HepG2 (cell line): ENCODE data around the gene HORMAD2. TPM values are rescaled to one million over a fixed set of nuclear protein-coding genes. Genes with fewer than 3 reads are reported as not detected.

ENCODE experiments used
- ATAC-seq: fragments of 200-7000 bp; cut with Tn5 transposase; 3 replicates; pipeline ENCODE4 v1.9.1; 2020; ENCODE audit warnings: mild to moderate bottlenecking, moderate library complexity
- Bru-seq: library from RNA; stranded (reverse); fragments of 400-500 nt; gene quantifications from one replicate; lab custom pipeline; 2021; lab: Mats Ljungman, UMichigan
- BruChase-seq, 2 experiments: library from RNA; stranded (reverse); fragments of 400-500 nt; gene quantifications; one replicate each; lab custom pipeline; 2021; lab: Mats Ljungman, UMichigan
- BruUV-seq: library from RNA; stranded (reverse); fragments of 400-500 nt; replicated peaks from 2 replicates; lab custom pipeline; 2021; lab: Mats Ljungman, UMichigan
- CTCF ChIA-PET: fragments of 300-600 bp; formaldehyde crosslinking; extraction: SDS; loops from one replicate; lab custom pipeline; 2021; ENCODE audit warnings: low total read pairs, inconsistent platforms, low intra/inter-chr PET ratio; lab: Yijun Ruan, JAX
- POLR2A ChIA-PET: fragments of 350-600 bp; sonication (Branson Sonifier 250); formaldehyde crosslinking; loops from one replicate; lab custom pipeline; 2020; ENCODE audit warnings: antibody characterized with exemption, inconsistent platforms; lab: Yijun Ruan, JAX
- DNase-seq: peaks from one replicate; pipeline ENCODE4 v3.0.0-alpha.2; 2015; ENCODE audit warnings: low spot score
- FAIRE-seq: peaks from 3 replicates; lab custom pipeline; 2011; peaks lifted over from hg19 to GRCh38; lab: Jason Lieb, UNC
- H2AFZ ChIP-seq: one replicate; pipeline ENCODE4 v1.6.1; 2011; ENCODE audit warnings: low read length, inconsistent platforms
- H3K27ac ChIP-seq: fragments of 300-600 bp; 3 replicates; pipeline ENCODE4 v1.8.0; 2011; ENCODE audit warnings: mixed run types, mild to moderate bottlenecking, mixed read lengths, low read length, inconsistent platforms; ENCODE audit not compliant: insufficient read depth; ENCODE audit errors: extremely low read length
- H3K27me3 ChIP-seq, 2 experiments: fragments of 200-600 bp in 1 of 2; 2 replicates in 1 of 2; 3 replicates in 1 of 2; pipeline versions ENCODE4 v1.6.0 to v1.8.0; 2011; ENCODE audit warnings: low read length in 2 of 2, mild to moderate bottlenecking in 2 of 2, moderate library complexity in 2 of 2, inconsistent platforms in 1 of 2; ENCODE audit not compliant: insufficient read depth in 2 of 2, control insufficient read depth in 1 of 2
- H3K36me3 ChIP-seq, 2 experiments: fragments of 200-600 bp in 1 of 2; replicated peaks in 1 of 2; 2 replicates in 1 of 2; 3 replicates in 1 of 2; pipeline versions ENCODE4 v1.5.1 to v1.8.0; 2011; ENCODE audit warnings: low read length in 2 of 2, inconsistent platforms in 1 of 2; ENCODE audit not compliant: insufficient read depth in 2 of 2, control insufficient read depth in 1 of 2
- H3K4me1 ChIP-seq: 2 replicates; pipeline ENCODE4 v1.5.1; 2012; ENCODE audit warnings: low read length, inconsistent platforms; ENCODE audit not compliant: insufficient read depth
- H3K4me2 ChIP-seq: 2 replicates; pipeline ENCODE4 v1.6.0; 2011; ENCODE audit warnings: low read depth, low read length, inconsistent platforms
- H3K4me3 ChIP-seq, 3 experiments: fragments of 200-600 bp in 1 of 3; sonication (generic), shearing (Covaris generic) in 1 of 3; replicated peaks in 1 of 3; 2 replicates each; pipeline ENCODE4 v1.5.1; 2011 to 2016; ENCODE audit warnings: low read length in 3 of 3, inconsistent platforms in 2 of 3, low read depth in 2 of 3, mild to moderate bottlenecking in 2 of 3, control low read depth in 1 of 3, mixed read lengths in 1 of 3; ENCODE audit not compliant: insufficient read depth in 1 of 3
- H3K79me2 ChIP-seq: one replicate; pipeline ENCODE4 v1.6.1; 2011; ENCODE audit warnings: low read length, inconsistent platforms; ENCODE audit not compliant: insufficient read depth
- H3K9ac ChIP-seq: 2 replicates; pipeline ENCODE4 v1.6.0; 2011; ENCODE audit warnings: mild to moderate bottlenecking, low read depth, low read length, inconsistent platforms; ENCODE audit not compliant: insufficient read depth
- H3K9me3 ChIP-seq: 2 replicates; pipeline ENCODE4 v1.5.1; 2012; ENCODE audit warnings: mild to moderate bottlenecking, low read length
- H4K20me1 ChIP-seq: 2 replicates; pipeline ENCODE4 v1.6.0; 2011; ENCODE audit warnings: inconsistent platforms, mild to moderate bottlenecking, low read length, moderate library complexity; ENCODE audit not compliant: insufficient read depth
- CC2D1A ChIP-seq: sonication (generic); formaldehyde crosslinking; IDR thresholded peaks from 2 replicates; pipeline ENCODE4 v1.8.1; 2023; ENCODE audit warnings: mild to moderate bottlenecking, missing genetic modification reagents
- MYNN ChIP-seq: sonication (generic); formaldehyde crosslinking; IDR thresholded peaks from 2 replicates; pipeline ENCODE4 v1.4.0; 2020; ENCODE audit warnings: mild to moderate bottlenecking, low read depth, missing genetic modification reagents
- NFIC ChIP-seq: IDR thresholded peaks from 2 replicates; pipeline ENCODE4 v1.6.1; 2012; ENCODE audit warnings: mild to moderate bottlenecking, low read length, inconsistent platforms
- ZNF382 ChIP-seq: sonication (generic); formaldehyde crosslinking; IDR thresholded peaks from 2 replicates; pipeline ENCODE4 v1.5.0; 2020; ENCODE audit warnings: missing genetic modification reagents, mild to moderate bottlenecking, borderline replicate concordance
- ZNF557 ChIP-seq: sonication (generic); formaldehyde crosslinking; IDR thresholded peaks from 2 replicates; pipeline ENCODE4 v1.4.0; 2020; ENCODE audit warnings: missing genetic modification reagents
- ZNF724P ChIP-seq: sonication (generic); formaldehyde crosslinking; IDR thresholded peaks from 2 replicates; pipeline ENCODE4 v1.8.0; 2022; ENCODE audit warnings: missing genetic modification reagents, borderline replicate concordance
- ZNF761 ChIP-seq: sonication (generic); formaldehyde crosslinking; conservative IDR thresholded peaks from 2 replicates; pipeline ENCODE4 v1.4.0; 2020; ENCODE audit warnings: mild to moderate bottlenecking, missing genetic modification reagents
- WGBS: methylation state at CpG from one replicate; pipeline ENCODE4 v1.1.6; 2017; ENCODE audit warnings: low lambda C conversion rate; 5-methylcytosine and 5-hydroxymethylcytosine counted together
- in situ Hi-C: cut with HindIII; loops from 2 replicates; pipeline ENCODE4 v1.10.0; 2017; ENCODE audit warnings: low pct_unique_long_range_greater_than_20kb; ENCODE audit not compliant: extremely low pct_ligation_motif_present
- intact Hi-C: fragments of 100-400 bp; cut with micrococcal nuclease; formaldehyde crosslinking; loops from one replicate; pipeline ENCODE4 v1.10.0; 2022; ENCODE audit not compliant: unreplicated experiment
- long read RNA-seq, 2 experiments: library from RNA in 1 of 2; library from polyadenylated mRNA in 1 of 2; stranded (forward) in 1 of 2; unstranded in 1 of 2; transcript quantifications; one replicate each; pipeline ENCODE4 v2.0.0, GENCODE V29; 2019 to 2022
- polyA minus RNA-seq, 3 experiments: library from RNA; depleted of rRNA, polyadenylated mRNA; stranded (reverse); fragments of >200 nt; gene quantifications; 2 replicates each; pipeline ENCODE4 v1.2.3, GENCODE V29; 2011; ENCODE audit warnings: low replicate concordance in 1 of 3
- polyA plus RNA-seq, 8 experiments: library from polyadenylated mRNA; depleted of rRNA in 3 of 8; stranded (reverse) in 7 of 8; unstranded in 1 of 8; fragments of >200 nt; fragmentation: Illumina TruSeq in 4 of 8; extraction: Trizol in 4 of 8; gene quantifications; 2 replicates each; pipeline versions ENCODE4 v1.2.1 to v1.2.3, GENCODE V29; 2011 to 2016; ENCODE audit warnings: low read depth in 4 of 8, missing spikeins in 1 of 8, mixed read lengths in 1 of 8; ENCODE audit not compliant: insufficient read depth in 1 of 8
- total RNA-seq, 5 experiments: library from RNA; depleted of rRNA; stranded (reverse); fragments of >200 nt; fragmentation: Illumina TruSeq; extraction: Trizol; gene quantifications; 2 replicates each; pipeline ENCODE4 v1.2.3, GENCODE V29; 2016; ENCODE audit warnings: low read depth in 1 of 5
- TF ChIP-seq, protein P1 (sequence below): sonication (generic); IDR thresholded peaks from 2 replicates; pipeline ENCODE4 v1.6.1; 2016; ENCODE audit warnings: low read depth, borderline replicate concordance
- TF ChIP-seq, protein P2 (sequence below): sonication (generic); formaldehyde crosslinking; IDR thresholded peaks from 2 replicates; pipeline ENCODE4 v1.8.0; 2022; ENCODE audit warnings: mild to moderate bottlenecking, missing genetic modification reagents, moderate library complexity

Gene HORMAD2, protein sequence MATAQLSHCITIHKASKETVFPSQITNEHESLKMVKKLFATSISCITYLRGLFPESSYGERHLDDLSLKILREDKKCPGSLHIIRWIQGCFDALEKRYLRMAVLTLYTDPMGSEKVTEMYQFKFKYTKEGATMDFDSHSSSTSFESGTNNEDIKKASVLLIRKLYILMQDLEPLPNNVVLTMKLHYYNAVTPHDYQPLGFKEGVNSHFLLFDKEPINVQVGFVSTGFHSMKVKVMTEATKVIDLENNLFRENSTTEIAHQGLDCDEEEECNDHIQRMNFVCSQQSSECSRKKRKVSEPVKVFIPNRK
- total RNA-seq (2016; rRNA removed; fragmentation: Illumina TruSeq; extraction: Trizol) (not detected in 2 replicates), polyA plus RNA-seq (2011; rRNA removed) (not detected in 2 replicates), polyA minus RNA-seq (2011; rRNA and poly(A)+ RNA removed; ENCODE audit: low replicate concordance) (not detected in 2 replicates), Bru-seq, nascent RNA (percentile 2 among the genes with signal in this experiment), BruChase-seq, experiment 1, labeled RNA remaining after a 6-hour chase (percentile 4 among the genes with signal in this experiment), BruChase-seq, experiment 2, labeled RNA remaining after a 2-hour chase (percentile 9 among the genes with signal in this experiment)
- not detected in 2 replicates for total RNA-seq (2016; cell fraction: cytosol; rRNA removed; fragmentation: Illumina TruSeq; extraction: Trizol; ENCODE audit: low read depth)
- total RNA-seq (2016; cell fraction: insoluble cytoplasmic fraction; rRNA removed; fragmentation: Illumina TruSeq; extraction: Trizol): not detected in 2 replicates
- not detected in 2 replicates for total RNA-seq (2016; cell fraction: membrane; rRNA removed; fragmentation: Illumina TruSeq; extraction: Trizol)
- total RNA-seq (2016; cell fraction: nucleus; rRNA removed; fragmentation: Illumina TruSeq; extraction: Trizol): not detected in 2 replicates
- not detected in 2 replicates for polyA plus RNA-seq (2011; cell fraction: cytosol; rRNA removed)
- polyA plus RNA-seq (2011; cell fraction: nucleus; rRNA removed): not detected in 2 replicates
- not detected in 2 replicates for polyA plus RNA-seq (2012)
- polyA plus RNA-seq (2016; cell fraction: cytosol; fragmentation: Illumina TruSeq; extraction: Trizol; ENCODE audit: low read depth): not detected in 2 replicates
- polyA plus RNA-seq (2016; cell fraction: insoluble cytoplasmic fraction; fragmentation: Illumina TruSeq; extraction: Trizol; ENCODE audit: low read depth): not detected in 2 replicates
- polyA plus RNA-seq (2016; cell fraction: membrane; fragmentation: Illumina TruSeq; extraction: Trizol; ENCODE audit: low read depth): not detected in 2 replicates
- not detected in 2 replicates for polyA plus RNA-seq (2016; cell fraction: nucleus; fragmentation: Illumina TruSeq; extraction: Trizol; ENCODE audit: insufficient read depth, low read depth)
- not detected in 2 replicates for polyA minus RNA-seq (2011; cell fraction: cytosol; rRNA and poly(A)+ RNA removed)
- not detected in 2 replicates for polyA minus RNA-seq (2011; cell fraction: nucleus; rRNA and poly(A)+ RNA removed)
- long read RNA-seq, experiment 1: 0 reads
- long read RNA-seq, experiment 2: 0 reads

DNA sequence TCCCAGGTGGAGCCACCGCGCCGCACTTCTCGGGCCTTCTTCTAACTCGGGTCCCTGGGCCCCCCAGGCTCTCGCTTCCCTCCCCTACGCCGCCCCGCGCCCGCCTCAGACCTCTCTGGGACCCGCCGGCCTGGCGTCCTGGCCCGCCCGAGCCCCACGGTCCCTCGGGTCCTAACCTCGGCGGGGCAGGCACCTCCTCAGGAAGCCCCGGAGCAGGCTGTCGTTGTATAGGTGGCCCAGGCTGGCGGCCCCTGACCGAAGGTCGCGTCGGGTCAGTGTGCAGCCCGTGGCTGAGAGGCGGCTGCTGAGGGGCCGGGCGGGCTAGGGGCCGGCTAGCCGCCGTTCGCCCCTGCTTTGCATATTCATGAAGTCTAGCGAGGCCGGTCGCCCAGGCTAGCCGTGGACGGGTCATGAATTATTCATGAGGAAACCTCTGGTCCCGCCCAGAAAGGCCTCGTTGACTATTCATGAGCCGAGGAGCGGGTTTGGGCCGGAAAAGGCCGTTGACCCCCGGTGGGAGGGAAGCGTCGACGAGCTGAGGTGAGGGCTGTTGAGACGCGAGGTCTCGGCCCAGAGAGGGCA, at the start of gene HORMAD2:
HORMAD2 (plus strand) TSS at position 513 of the 582 bp plus-strand sequence. CDS start 13,489 bp downstream, outside the sequence.
- no peak within 1 kb of the TSS for H3K9ac ChIP-seq
- no peaks in the 10 kb centered on the region for H3K36me3 ChIP-seq
- FAIRE-seq (no peak), DNase-seq (no peak), ATAC-seq (no peak; the same call in 2 of the 3 replicates)
- POLR2A ChIA-PET: no interaction called here
- 85% methylated on average over 40 of the region's 53 CpGs for WGBS
- H2AFZ ChIP-seq: no peak within 1 kb of the TSS
- intact Hi-C loops (no loop called here), in situ Hi-C loops (loop anchor here (10.0 kb wide), 2 partner anchors 375 to 445 kb away; no protein-coding TSS in a partner anchor)
- H3K79me2 ChIP-seq: no peaks in the 10 kb centered on the region
- no peak within 1 kb of the TSS for H3K4me2 ChIP-seq
- BruUV-seq: no TSS peak
- CTCF ChIA-PET: no interaction called here
- H4K20me1 ChIP-seq: no peaks in the 10 kb centered on the region
- H3K4me3 ChIP-seq: no peak within 1 kb of the TSS
- H3K4me1 ChIP-seq: peaks cover 38% of the 10 kb centered on the region
- no peak for TF ChIP-seq ZNF761 (CRISPR knock-in tag)
- TF ChIP-seq NFIC: no peak
- no peak for TF ChIP-seq MYNN (CRISPR knock-in tag)
- TF ChIP-seq ZNF557 (CRISPR knock-in tag): no peak
- TF ChIP-seq, protein P1, sequence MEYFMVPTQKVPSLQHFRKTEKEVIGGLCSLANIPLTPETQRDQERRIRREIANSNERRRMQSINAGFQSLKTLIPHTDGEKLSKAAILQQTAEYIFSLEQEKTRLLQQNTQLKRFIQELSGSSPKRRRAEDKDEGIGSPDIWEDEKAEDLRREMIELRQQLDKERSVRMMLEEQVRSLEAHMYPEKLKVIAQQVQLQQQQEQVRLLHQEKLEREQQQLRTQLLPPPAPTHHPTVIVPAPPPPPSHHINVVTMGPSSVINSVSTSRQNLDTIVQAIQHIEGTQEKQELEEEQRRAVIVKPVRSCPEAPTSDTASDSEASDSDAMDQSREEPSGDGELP: no peak
- no peak for TF ChIP-seq CC2D1A (CRISPR knock-in tag)
- TF ChIP-seq, protein P2, sequence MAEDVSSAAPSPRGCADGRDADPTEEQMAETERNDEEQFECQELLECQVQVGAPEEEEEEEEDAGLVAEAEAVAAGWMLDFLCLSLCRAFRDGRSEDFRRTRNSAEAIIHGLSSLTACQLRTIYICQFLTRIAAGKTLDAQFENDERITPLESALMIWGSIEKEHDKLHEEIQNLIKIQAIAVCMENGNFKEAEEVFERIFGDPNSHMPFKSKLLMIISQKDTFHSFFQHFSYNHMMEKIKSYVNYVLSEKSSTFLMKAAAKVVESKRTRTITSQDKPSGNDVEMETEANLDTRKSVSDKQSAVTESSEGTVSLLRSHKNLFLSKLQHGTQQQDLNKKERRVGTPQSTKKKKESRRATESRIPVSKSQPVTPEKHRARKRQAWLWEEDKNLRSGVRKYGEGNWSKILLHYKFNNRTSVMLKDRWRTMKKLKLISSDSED (CRISPR knock-in tag): no peak
- TF ChIP-seq ZNF382 (CRISPR knock-in tag): no peak
- TF ChIP-seq ZNF724P (CRISPR knock-in tag): no peak
- H3K27me3 ChIP-seq: peaks cover 0 to 8% of the 10 kb centered on the region in 2 experiments; a peak in 2 of 5 replicates
- no peaks in the 10 kb centered on the region; the same call in 1 of the 2 replicates for H3K9me3 ChIP-seq
- no peak within 1 kb of the TSS for H3K27ac ChIP-seq
